GM18517 (cell line): ENCODE measurements around the gene MPHOSPH10.
"Not testable (repeated sequence)": the region's sequence is repeated elsewhere in the genome, so short reads cannot be mapped to it uniquely, and the experiment has no call there.

ENCODE experiments used
- ATAC-seq: cut with Tn5 transposase; IDR thresholded peaks from one replicate; pipeline ENCODE4 v1.9.1; 2021; ENCODE audit warnings: mild to moderate bottlenecking, moderate library complexity; ENCODE audit not compliant: unreplicated experiment

The MPHOSPH10 gene

DNA sequence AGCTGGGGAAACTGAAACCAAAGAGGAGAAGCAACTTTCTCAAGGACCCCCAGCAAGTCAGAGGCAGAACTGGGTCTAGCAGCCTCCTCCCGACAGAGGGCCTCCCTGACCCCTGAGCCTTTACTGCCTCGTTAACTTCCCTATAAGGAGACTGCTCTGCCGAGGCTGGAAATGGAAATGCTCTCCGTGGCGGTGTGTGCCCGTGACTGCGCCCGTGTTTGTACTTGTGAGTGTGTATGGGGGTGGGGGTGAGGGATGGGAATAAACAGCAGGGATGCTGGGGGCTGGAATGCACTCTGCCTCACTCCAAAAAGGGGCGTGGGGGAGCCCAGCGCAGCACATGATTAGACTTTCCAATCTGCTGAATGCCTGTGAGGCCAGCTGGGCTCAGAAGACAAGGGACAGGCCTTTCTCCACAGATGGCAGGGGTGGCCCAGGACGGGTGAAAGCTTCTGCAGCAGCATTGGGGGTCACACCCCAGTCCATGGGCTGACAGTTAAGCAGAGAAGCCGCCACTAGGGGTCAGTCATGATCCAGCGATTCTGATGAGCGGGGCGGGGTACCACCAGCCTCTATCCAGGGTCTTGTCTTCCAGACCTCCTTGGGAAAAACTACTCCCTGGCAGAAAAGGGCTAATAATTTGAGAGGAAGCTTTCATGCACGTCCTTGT is 26.8 kb downstream of the MPHOSPH10 start:
- no peak for ATAC-seq

DNA sequence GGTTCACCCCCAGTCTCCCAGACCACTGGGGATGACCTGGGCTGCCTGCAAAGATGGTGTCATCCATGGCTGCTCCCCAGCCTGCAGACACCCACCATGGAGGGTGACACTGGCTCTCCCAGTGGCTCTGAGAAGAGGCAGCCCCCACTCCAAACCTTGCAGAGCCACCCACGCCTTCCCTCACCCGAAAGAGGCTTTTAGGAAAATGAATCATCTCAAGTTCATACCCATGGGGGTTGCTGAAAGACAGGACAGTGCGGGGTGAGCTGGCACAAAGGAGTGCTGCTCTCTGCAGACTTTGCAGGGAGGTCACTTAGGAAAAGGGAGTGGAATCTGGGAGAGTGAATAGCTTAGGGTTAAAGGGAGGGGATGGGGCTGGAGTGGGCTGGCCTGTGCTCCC is 36.4 kb downstream of the MPHOSPH10 start:
- ATAC-seq, result no peak

DNA sequence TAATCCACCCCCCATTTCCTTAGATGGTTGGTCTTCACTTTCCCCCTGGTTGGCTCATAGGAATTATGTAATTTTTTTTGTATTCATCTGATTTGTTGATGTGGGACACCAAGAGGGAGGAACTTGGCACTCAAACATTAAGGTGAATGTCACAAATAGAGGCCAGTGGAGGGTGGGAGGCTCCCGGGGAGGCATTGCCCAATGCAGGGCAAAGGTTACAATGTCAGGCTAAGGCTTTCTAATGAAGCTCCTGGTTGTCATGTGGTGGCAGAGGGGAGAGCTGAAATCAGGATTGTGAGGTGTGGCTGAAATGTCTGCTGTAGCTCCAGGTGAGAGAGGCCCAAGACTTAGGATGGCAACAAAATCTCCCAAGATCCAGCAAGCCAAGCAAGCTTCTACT is 42.7 kb downstream of the MPHOSPH10 start:
- no peak for ATAC-seq

DNA sequence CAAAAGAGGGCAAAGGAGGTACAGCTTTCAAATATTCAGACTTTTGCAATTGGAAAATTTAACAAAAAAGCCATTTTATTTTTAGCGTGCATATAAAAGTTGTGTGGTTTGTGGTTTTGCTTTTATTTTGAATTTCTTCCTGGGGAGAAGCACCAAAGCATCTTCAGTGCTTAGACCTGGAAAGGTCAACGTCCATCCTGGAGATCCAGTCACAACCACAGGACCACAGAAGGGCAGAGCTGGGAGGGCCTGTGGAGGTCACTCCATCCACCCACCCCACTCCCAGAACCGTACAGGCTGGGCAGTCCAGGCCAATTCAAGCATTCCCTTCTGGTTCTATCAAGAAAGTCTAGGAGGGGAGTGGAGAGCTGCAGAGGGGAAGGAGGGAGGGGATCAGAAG is 43.8 kb downstream of the MPHOSPH10 start:
- no peak for ATAC-seq

DNA sequence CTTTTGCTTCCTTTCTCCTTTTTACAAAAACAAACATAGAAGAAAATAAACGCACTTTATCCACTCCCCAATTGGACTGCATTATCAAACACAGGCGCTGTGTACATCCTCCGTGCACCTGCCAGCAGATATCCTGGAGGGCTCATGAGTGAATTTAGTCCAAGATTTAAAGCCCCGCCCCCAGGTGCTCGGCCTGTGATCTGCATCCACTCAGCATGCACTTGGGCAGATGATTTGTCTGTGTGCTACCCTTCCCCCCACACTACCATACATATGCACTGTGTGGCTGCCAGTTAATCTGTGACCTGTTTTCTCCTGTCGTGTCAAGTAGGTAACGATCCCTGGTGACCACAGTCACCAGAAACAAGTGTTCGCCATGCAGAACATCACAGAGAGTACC is 48.4 kb downstream of the MPHOSPH10 start:
- ATAC-seq, result not testable (repeated sequence)

DNA sequence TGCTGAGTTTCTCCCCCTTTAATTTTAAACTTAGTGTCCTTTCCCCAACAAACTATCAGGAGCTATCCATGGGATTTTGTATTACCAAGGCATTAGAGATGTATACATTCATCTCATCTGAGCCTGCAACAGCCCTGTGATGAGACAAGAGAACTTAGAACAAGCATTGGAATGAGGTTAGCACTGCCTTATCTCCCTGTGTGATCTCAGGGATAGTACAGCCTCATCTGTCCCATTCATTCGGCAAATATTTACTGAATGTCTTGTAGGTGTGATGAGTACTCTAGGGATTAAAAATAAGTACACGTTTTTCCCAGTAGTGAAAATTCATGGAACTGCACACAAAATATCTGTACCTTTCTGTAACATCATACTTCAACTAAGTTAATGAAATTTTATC is 50.9 kb downstream of the MPHOSPH10 start:
- no peak for ATAC-seq

DNA sequence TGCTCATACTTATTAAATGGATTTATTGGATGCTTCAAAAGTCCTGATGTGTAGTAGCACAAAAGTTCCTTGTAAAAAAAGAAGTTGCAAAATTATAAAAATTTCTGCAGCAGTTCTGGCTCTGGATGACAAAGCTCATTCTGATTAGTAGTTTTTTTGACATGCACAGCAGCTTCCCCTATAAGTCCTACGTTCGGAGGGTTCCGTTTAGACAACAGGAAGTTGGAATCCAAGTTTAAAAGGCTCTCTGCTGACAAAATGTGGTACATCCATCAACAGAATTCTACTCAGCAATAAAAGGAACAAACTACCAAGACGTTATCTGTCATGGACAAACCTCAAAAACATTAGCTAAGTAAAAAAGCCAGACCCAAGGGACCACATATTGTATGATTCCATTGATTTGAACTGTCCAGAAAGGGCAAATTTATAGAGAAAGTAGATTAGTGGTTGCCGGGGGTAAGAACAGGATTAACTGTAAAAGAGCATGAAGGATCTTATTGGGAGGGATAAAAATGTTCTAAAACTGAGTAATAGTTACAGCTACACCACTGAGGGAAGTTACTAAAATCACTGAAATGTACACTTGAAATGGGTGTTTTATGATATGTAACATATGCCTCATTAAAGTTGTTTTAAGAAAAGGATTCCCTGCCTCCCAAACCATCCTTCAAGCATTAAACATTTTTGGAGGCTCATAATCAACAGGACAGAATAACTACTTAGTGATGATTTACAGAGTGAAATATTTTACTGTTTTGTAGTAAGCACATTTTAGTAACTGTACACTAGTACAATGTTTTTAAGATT is 53.1 kb downstream of the MPHOSPH10 start:
- ATAC-seq, result not testable (repeated sequence)

DNA sequence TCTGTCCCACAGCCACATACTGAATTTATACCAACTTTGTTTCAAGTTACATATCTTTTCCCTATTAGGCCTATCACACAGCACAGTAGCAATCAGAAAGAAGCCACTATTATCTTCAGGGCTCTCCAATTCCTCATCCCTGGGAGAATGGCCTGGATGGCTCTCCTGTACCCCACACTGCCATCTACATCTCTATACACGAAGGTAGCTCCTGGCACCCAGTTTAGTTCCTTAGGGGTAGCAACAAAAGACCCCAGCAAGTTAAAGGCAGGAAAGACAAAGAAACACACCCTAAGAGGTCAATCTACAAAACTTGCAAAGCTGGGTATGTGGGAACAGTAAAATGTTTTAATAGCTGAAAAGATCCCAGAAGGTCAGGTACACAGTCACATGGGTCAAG is 56.5 kb downstream of the MPHOSPH10 start:
- no peak for ATAC-seq

DNA sequence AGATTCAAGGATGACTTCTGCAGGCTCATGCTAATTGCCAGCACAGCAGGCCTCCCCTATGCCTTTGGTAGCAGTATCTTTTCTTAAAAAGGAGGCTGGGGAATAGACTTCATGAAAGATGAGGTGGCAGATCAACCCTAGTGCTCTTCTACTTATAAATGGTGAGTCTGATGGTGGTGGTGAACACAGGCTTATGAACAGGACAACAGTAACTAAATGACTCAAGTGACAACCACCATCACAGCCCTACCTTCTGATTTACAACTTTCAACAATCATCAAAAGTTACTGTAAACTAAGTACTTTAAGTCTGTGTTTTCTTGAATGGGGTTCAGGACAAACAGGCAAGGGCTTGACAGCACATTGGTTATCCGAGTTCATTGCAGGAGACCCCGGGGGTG is 57.2 kb downstream of the MPHOSPH10 start:
- no peak for ATAC-seq

DNA sequence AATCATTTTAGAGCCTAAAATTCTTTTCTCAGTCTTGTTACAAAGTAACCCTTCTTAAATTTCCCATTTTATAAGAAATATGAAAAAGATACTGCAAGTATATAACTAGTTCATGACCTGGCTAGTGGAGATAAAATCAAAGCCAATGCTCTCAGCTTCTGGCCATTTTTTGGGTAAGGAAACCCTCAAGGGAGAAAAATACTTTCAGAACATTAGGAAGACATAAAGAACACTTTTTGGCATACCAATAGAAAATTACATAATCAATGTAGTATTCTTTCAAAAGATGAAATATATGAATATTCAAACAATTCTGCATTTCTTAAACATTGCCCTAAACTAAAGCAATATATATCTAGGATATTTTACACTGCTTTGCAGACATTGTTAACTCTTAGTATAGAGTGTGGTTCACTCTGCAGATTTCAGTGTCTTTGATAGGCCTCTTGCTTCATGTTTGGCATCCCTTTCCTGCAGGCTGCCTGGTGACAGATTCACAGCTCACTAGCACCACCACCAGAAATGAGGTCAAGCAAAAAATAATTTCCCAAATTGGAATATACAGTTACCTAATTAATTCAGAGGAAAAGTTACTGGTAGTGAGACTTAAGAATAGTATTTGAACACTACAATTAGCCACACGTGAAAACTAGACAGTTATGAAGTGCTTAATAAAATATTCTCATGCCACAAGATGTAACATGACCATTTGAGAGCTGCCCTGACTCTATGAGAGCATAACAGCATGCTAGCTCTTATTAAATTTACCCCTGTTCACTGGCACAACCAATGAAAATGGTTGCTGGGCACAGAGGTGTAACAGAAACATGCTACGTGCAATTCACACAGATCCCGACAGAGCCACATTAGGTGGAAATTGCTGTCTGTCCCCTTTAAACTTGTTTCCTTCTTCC is 60.5 kb downstream of the MPHOSPH10 start:
- ATAC-seq, result no peak

DNA sequence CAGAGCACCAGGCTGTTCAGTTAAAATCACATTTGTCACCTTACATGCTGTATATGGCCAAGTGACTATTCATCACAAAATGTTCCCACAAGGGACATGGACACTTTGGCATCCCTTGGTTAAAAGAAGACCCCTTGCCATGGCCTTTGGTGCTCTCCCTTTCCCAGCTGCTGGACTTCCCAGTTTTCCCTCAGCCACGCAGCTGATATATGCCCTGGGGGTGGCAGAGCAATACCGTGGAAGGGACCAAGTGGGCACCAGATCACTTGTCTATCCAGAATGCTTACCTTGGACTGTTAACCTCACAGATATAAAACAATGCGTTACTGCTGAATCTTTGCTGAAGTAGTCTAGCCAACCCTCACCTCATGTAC is 61.1 kb downstream of the MPHOSPH10 start:
- ATAC-seq, result no peak
